ENCODE results near the gene CYP27A1. TPM values are rescaled to one million over a fixed set of nuclear protein-coding genes. Genes with fewer than 3 reads are reported as not detected.

CYP27A1 gene
- total RNA-seq, 4 donors from 2014 or later, result 11.9 to 206 (median 22.6) TPM

- no peak for TF ChIP-seq CTCF (IDR thresholded peaks at IDR 0.05; ENCODE audit: low read depth)
These were observed 30.9 kb downstream of the CYP27A1 start for GRCh38 chr2:218812861-218813260.

GRCh38 chr2:218813771-218814460 is 32.0 kb downstream of the CYP27A1 start:
- TF ChIP-seq CTCF (IDR thresholded peaks at IDR 0.05; ENCODE audit: low read depth), result no peak

GRCh38 chr2:218814540-218815243 is 32.7 kb downstream of the CYP27A1 start:
- no peak for TF ChIP-seq CTCF (IDR thresholded peaks at IDR 0.05; ENCODE audit: low read depth)

GRCh38 chr2:218815244-218815637 is 33.3 kb downstream of the CYP27A1 start:
- no peak for TF ChIP-seq CTCF (IDR thresholded peaks at IDR 0.05; ENCODE audit: low read depth)

GRCh38 chr2:218815649-218816048 is 33.7 kb downstream of the CYP27A1 start:
- no peak for TF ChIP-seq CTCF (IDR thresholded peaks at IDR 0.05; ENCODE audit: low read depth)

- TF ChIP-seq CTCF (IDR thresholded peaks at IDR 0.05; ENCODE audit: low read depth), result no peak
These were observed 34.6 kb downstream of the CYP27A1 start for GRCh38 chr2:218816561-218817011.

GRCh38 chr2:218819093-218819492 is 37.1 kb downstream of the CYP27A1 start:
- TF ChIP-seq CTCF (IDR thresholded peaks at IDR 0.05; ENCODE audit: low read depth), result no peak

Measured in subcutaneous adipose tissue (tissue), 4 donors.